Large intestine (tissue), 1 donor: ENCODE results near the gene ITPKA. TPM values are rescaled to one million over a fixed set of nuclear protein-coding genes. Genes with fewer than 3 reads are reported as not detected.

ENCODE experiments used
- polyA plus RNA-seq: library from polyadenylated mRNA; unstranded; fragments of 120-200 nt; gene quantifications from one replicate; pipeline ENCODE4 v1.2.1, GENCODE V29; 2013

ITPKA gene
- polyA plus RNA-seq, 1 donor = 40.7 TPM

Other genes with a start within 250 kb of the ITPKA start
- 6.0 TPM for gene OIP5, start 161.3 kb upstream of the ITPKA start, polyA plus RNA-seq
- 39.4 TPM for gene NUSAP1, start 161.0 kb upstream of the ITPKA start, polyA plus RNA-seq
- 18.7 TPM for gene NDUFAF1, start 91.4 kb upstream of the ITPKA start, polyA plus RNA-seq
- gene RTF1, start 76.8 kb upstream of the ITPKA start, polyA plus RNA-seq = 42.0 TPM
- gene LTK, start 20.0 kb downstream of the ITPKA start, polyA plus RNA-seq = 14.7 TPM
- gene RPAP1, start 50.4 kb downstream of the ITPKA start, polyA plus RNA-seq = 23.2 TPM
- 36.6 TPM for gene TYRO3, start 65.3 kb downstream of the ITPKA start, polyA plus RNA-seq
- 18.9 TPM for gene MGA, start 166.5 kb downstream of the ITPKA start, polyA plus RNA-seq